Measurements from ENCODE around the gene SLC9A7. TPM values are rescaled to one million over a fixed set of nuclear protein-coding genes. Genes with fewer than 3 reads are reported as not detected.
"Not testable (repeated sequence)": the region's sequence is repeated elsewhere in the genome, so short reads cannot be mapped to it uniquely, and the experiment has no call there.

Gene SLC9A7
- total and polyA plus RNA-seq, 2 experiments from 2014 or later: 2.5 to 15.4 TPM

GRCh38 chrX:46788902-46789301 is 30.0 kb upstream of the SLC9A7 start (continued):
- no peak for TF ChIP-seq ZNF462 (CRISPR knock-in tag; IDR thresholded peaks at IDR 0.05)
- no peak for TF ChIP-seq STAT1 (IDR thresholded peaks at IDR 0.05; ENCODE audit: unreplicated experiment)
- no peak for TF ChIP-seq NANOG (IDR thresholded peaks at IDR 0.05; ENCODE audit: borderline replicate concordance)
- TF ChIP-seq REST (IDR thresholded peaks at IDR 0.05; ENCODE audit: unreplicated experiment): no peak
- TF ChIP-seq EZH2 (IDR thresholded peaks at IDR 0.05; ENCODE audit: low read depth, unreplicated experiment): no peak
- TF ChIP-seq CREB1 (CRISPR knock-in tag; IDR thresholded peaks at IDR 0.05; ENCODE audit: low read depth): no peak
- TF ChIP-seq ZNF331 (CRISPR knock-in tag; IDR thresholded peaks at IDR 0.05; ENCODE audit: low read depth): no peak
- no peak for TF ChIP-seq ETS1 (IDR thresholded peaks at IDR 0.05)

- H3F3A ChIP-seq (replicated peaks; ENCODE audit: low read depth); H3K27ac ChIP-seq (ENCODE audit: low read depth); ATAC-seq; H3K4me3 Mint-ChIP-seq; H3K36me3 ChIP-seq (ENCODE audit: insufficient read depth); H3K4me1 ChIP-seq (ENCODE audit: insufficient read depth); H2AFZ ChIP-seq; H3K27ac Mint-ChIP-seq; H4K20me1 ChIP-seq (replicated peaks; ENCODE audit: insufficient read depth); DNase-seq (ENCODE audit: low spot score); H3K27me3 ChIP-seq (ENCODE audit: insufficient read depth); H3K4me3 ChIP-seq; H3K9me2 ChIP-seq (ENCODE audit: insufficient read depth); H3K9me3 Mint-ChIP-seq; H3K4me1 Mint-ChIP-seq; H3K36me3 Mint-ChIP-seq (ENCODE audit: low read depth); H3K4me2 ChIP-seq; H3K27me3 Mint-ChIP-seq (ENCODE audit: insufficient read depth, low read depth, poor library complexity); H3K79me2 ChIP-seq (replicated peaks; ENCODE audit: insufficient read depth): not testable (repeated sequence)
Measured at GRCh38 chrX:46784437-46784836, 25.5 kb upstream of the SLC9A7 start.

All from GM23338 (cell line).